GM12864 (cell line): Measurements from ENCODE around the gene CCDC85C.

ENCODE experiments used
- DNase-seq: peaks from one replicate; pipeline ENCODE4 v3.0.0-alpha.2; 2011; ENCODE audit warnings: low read depth
- H3K4me3 ChIP-seq: 2 replicates; pipeline ENCODE4 v1.5.1; 2011; ENCODE audit warnings: mild to moderate bottlenecking, low read depth, low read length, control low read depth
- TF ChIP-seq, protein P1 (sequence below): IDR thresholded peaks from 2 replicates; pipeline ENCODE4 v1.5.1; 2011; ENCODE audit warnings: low read depth, mild to moderate bottlenecking, moderate library complexity, low read length, control low read depth, inconsistent platforms; ENCODE audit errors: missing control alignments

The CCDC85C gene

DNA sequence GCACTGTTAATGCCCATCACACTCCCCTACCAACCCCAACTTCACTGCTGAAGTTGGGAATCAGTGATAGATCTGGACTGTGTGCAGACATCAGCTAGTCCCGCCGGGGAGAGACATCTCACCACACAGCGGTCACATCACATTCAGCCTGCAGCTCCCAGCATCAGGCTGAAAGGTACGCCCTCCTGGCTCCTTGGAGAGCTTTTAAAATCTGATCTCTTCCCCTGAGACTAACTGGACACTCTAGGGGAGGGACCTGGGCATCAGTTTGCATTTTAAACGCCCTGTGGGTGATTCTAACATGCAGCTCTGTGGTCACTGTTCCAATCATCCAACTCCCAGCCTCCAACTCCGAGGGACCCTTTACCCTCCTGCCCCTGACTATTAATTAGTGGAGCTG, 58.4 kb downstream of the CCDC85C start:
- no peak overlapping the region for H3K4me3 ChIP-seq
- DNase-seq, result no peak
- TF ChIP-seq, protein P1, sequence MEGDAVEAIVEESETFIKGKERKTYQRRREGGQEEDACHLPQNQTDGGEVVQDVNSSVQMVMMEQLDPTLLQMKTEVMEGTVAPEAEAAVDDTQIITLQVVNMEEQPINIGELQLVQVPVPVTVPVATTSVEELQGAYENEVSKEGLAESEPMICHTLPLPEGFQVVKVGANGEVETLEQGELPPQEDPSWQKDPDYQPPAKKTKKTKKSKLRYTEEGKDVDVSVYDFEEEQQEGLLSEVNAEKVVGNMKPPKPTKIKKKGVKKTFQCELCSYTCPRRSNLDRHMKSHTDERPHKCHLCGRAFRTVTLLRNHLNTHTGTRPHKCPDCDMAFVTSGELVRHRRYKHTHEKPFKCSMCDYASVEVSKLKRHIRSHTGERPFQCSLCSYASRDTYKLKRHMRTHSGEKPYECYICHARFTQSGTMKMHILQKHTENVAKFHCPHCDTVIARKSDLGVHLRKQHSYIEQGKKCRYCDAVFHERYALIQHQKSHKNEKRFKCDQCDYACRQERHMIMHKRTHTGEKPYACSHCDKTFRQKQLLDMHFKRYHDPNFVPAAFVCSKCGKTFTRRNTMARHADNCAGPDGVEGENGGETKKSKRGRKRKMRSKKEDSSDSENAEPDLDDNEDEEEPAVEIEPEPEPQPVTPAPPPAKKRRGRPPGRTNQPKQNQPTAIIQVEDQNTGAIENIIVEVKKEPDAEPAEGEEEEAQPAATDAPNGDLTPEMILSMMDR, result no peak

DNA sequence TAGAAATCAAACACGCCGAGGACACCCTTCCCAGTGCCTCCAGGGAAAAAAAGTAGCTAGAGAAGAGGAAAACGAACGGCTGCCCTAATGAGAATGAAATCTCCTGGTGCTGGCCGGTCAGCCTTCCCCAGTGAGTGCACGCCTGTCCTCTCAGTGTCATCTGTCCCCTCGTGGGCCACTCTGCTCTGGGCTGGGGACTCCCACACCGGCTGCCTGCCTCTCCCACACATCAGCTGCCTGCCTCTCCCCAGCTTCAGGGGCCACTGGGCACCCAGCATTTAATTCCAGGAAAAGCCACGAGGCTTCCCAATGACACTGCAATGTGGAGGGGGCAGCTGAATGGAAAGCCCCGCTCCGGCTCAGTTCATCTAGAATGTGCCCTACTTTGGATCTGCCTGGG, 59.0 kb downstream of the CCDC85C start:
- TF ChIP-seq, protein P1, result no peak
- H3K4me3 ChIP-seq, result no peak overlapping the region
- DNase-seq, result no peak

DNA sequence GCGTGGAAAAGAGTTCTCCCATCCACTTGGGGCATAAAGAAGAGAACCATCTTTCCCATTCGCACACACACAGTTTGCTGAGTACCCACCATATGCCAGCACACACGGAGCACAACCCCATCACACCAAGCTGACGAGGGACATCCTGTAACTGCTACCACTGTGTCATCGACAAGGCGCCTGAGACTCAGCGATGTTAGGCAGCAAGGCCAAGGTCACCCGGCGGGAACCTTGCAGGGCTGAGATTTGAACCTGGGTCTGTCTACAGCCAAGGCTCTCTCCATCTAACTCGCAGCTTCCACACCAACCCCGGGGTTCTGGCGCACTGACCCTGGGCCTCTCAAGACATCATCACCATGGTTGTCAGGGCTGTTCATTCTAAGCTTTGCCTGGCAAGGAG, 60.0 kb downstream of the CCDC85C start:
- TF ChIP-seq, protein P1, result no peak
- no peak overlapping the region for H3K4me3 ChIP-seq
- DNase-seq, result no peak

DNA sequence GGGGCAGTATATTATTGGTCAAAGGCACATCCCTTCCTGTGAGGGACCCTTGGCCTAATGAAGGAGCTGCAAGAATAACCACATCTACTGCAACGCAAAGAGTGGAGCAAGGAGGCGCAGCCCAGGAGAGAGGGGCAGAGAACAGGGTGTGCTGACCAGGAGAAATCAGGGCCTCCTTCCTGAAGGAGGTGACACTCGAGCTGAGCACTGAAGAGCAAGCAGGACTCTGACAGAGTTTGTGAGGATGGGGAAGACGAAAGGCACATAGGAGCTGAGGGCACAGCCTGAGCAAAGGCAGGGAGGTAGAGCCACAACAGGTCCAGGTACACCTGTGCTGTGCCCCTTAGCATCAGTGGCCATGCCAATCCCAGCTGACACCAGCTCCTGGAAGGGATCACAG, 60.6 kb downstream of the CCDC85C start:
- DNase-seq, result no peak
- TF ChIP-seq, protein P1, result no peak
- no peak overlapping the region for H3K4me3 ChIP-seq

DNA sequence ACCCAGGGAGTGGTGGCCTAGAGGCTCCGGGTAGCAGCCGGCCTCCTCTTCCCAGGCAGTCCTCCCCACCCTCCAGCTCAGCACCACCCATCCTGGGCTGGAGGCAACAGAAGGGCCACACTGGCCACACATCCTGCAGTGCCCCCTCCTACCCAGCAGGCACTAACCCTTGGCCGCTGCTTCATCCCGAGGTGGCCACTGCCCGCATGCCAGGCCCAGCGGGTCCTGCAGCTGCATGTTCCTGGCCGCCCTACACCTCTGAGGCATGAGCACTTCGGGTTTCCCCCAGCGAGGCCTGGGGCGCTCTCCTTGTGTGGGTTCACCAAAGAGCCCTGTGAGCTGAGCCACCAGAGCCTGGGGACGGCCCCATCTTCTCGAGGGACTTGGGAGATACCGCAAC, 61.4 kb downstream of the CCDC85C start:
- DNase-seq, result no peak
- TF ChIP-seq, protein P1, result no peak
- no peak overlapping the region for H3K4me3 ChIP-seq

DNA sequence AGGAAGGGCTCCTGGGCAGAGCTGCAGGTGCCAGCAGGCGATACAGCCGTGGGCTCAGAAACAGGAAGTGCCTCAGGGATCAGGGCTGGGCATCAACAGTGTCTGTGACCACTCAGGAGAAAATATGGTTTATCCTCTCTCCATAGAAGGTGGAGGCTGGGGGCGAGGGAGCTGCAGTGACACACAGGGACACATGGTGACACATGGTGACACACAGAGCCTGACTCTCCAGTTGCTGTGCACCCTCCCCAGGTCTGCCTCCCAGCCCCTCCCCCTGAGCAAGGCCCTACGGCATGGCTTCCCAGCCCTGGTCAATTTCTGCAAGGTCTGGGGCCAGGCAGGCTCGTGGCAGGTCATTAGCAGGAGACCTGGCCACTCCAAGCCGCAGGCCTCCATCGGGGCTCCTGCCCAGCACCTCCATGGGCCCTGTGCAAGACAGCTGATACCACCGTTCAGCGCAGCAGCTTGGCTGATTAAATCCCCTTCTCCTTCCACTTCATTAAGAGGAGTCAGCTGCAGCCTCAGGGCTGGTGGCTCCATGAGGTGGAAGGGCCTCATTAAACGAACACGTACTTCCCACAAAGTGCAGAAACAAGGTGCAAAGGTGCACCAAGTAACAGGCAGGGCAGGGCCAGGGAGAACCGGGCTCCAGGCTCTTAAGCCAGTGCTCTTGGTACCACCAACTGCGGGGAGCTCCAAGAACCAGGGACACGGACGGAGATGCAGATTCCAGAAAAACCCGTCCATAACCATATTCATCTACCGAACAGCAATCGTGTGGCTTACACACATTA, 62.1 kb downstream of the CCDC85C start:
- no peak for DNase-seq
- H3K4me3 ChIP-seq, result no peak overlapping the region
- TF ChIP-seq, protein P1, result no peak

DNA sequence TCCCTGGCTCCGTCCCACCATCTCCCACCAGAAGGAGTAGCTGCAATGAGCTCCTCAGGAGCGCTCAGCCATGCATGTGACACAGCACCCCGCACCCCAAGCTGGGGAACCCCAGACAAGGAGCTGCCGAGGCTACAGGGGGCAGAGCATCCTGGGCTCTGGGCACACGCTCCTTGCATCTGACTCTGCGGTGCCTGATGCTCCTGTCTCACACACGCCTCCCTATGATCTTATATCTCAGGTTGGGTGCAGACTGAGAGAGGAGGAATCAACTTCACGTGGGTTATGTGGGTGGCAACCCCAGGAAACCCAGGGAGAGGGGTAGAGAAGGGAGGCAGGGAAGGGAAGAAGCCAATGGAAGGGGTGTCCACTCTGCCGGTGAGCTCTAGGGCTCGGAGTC, 62.8 kb downstream of the CCDC85C start:
- H3K4me3 ChIP-seq, result no peak overlapping the region
- TF ChIP-seq, protein P1, result no peak
- no peak for DNase-seq
